Uterus (tissue), 2 donors: Measurements from ENCODE around the gene AP3B1.

Source experiments
- CTCF ChIP-seq, 4 experiments: fragments of 200-600 bp in 2 of 4; fragments of 450-650 bp in 2 of 4; sonication (generic) in 2 of 4; IDR thresholded peaks; one replicate each; pipeline ENCODE4 v1.5.1; 2016 to 2019; ENCODE audit warnings: antibody characterized with exemption in 4 of 4, mild to moderate bottlenecking in 2 of 4, moderate library complexity in 1 of 4
- POLR2A ChIP-seq, 2 donors: fragments of 450-650 bp; IDR thresholded peaks; one replicate each; pipeline ENCODE4 v1.6.1; 2016; ENCODE audit warnings: antibody characterized with exemption in 2 of 2, mild to moderate bottlenecking in 1 of 2, moderate library complexity in 1 of 2

GRCh38 chr5:78187172-78187571 lies 107.3 kb downstream of the AP3B1 start:
- TF ChIP-seq CTCF (IDR thresholded peaks at IDR 0.05) (no peak), POLR2A (IDR thresholded peaks at IDR 0.05) (no peak)
